SU-DHL-6 (cell line): Measurements from ENCODE around the gene RPS14.

Experiments used
- H2AFZ ChIP-seq: fragments of 200-600 bp; sonication (generic); 2 replicates; pipeline ENCODE4 v1.6.1; 2014; ENCODE audit warnings: low read depth, mild to moderate bottlenecking, moderate library complexity, mixed read lengths, antibody characterized with exemption, low read length; ENCODE audit not compliant: severe bottlenecking
- H3F3A ChIP-seq: fragments of 200-600 bp; shearing (Covaris generic); 2 replicates; pipeline ENCODE4 v1.6.0; 2016; ENCODE audit warnings: antibody characterized with exemption, mild to moderate bottlenecking; ENCODE audit not compliant: insufficient read depth
- H3K27ac ChIP-seq: fragments of 200-600 bp; sonication (generic); 2 replicates; pipeline ENCODE4 v1.5.1; 2016; ENCODE audit warnings: low read depth, mild to moderate bottlenecking, low read length, moderate library complexity, mixed read lengths
- H3K27me3 ChIP-seq: fragments of 200-600 bp; sonication (generic), shearing (Covaris generic); 2 replicates; pipeline ENCODE4 v1.6.0; 2014; ENCODE audit warnings: mild to moderate bottlenecking, low read length
- H3K36me3 ChIP-seq: fragments of 200-600 bp; sonication (generic); 2 replicates; pipeline ENCODE4 v1.6.1; 2014; ENCODE audit warnings: mild to moderate bottlenecking, low read length, mixed read lengths
- H3K4me2 ChIP-seq: fragments of 300-600, 200-600 bp; shearing (Covaris generic), sonication (generic); 2 replicates; pipeline ENCODE4 v1.6.0; 2014; ENCODE audit warnings: low read length, low read depth, mild to moderate bottlenecking; ENCODE audit not compliant: poor library complexity, severe bottlenecking
- H3K4me3 ChIP-seq: fragments of 200-600 bp; sonication (generic); 2 replicates; pipeline ENCODE4 v1.5.1; 2014; ENCODE audit warnings: antibody characterized with exemption, low read length, mild to moderate bottlenecking, mixed read lengths; ENCODE audit not compliant: insufficient read depth, poor library complexity, severe bottlenecking
- H3K79me2 ChIP-seq: fragments of 200-600 bp; sonication (generic); 2 replicates; pipeline ENCODE4 v1.6.1; 2014; ENCODE audit warnings: mild to moderate bottlenecking, low read length, moderate library complexity; ENCODE audit not compliant: insufficient read depth
- H3K9ac ChIP-seq: fragments of 200-600 bp; sonication (generic); 2 replicates; pipeline ENCODE4 v1.7.0; 2014; ENCODE audit warnings: mild to moderate bottlenecking, low read length
- H3K9me2 ChIP-seq: fragments of 200-600 bp; sonication (generic); replicated peaks from 2 replicates; pipeline ENCODE4 v1.6.1; 2014; ENCODE audit warnings: low read length; ENCODE audit not compliant: insufficient read depth
- H3K9me3 ChIP-seq: fragments of 200-600 bp; sonication (generic); 2 replicates; pipeline ENCODE4 v1.6.1; 2014; ENCODE audit warnings: low read length, mixed read lengths; ENCODE audit not compliant: insufficient read depth
- H4K20me1 ChIP-seq: fragments of 200-600 bp; sonication (generic); 2 replicates; pipeline ENCODE4 v1.6.1; 2014; ENCODE audit warnings: low read depth, mild to moderate bottlenecking, antibody characterized with exemption, low read length, moderate library complexity, mixed read lengths
- CTCF ChIP-seq: fragments of 200-600 bp; sonication (generic); IDR thresholded peaks from one replicate; pipeline ENCODE4 v1.5.1; 2017; ENCODE audit warnings: antibody characterized with exemption, mild to moderate bottlenecking, low read length, moderate library complexity; ENCODE audit not compliant: insufficient read depth, poor library complexity, severe bottlenecking
- EZH2phosphoT487 ChIP-seq: fragments of 200-600 bp; sonication (generic), shearing (Covaris generic); conservative IDR thresholded peaks from 2 replicates; pipeline ENCODE4 v1.6.1; 2018; ENCODE audit warnings: mild to moderate bottlenecking, antibody characterized with exemption, low read length, moderate library complexity, mixed read lengths

The RPS14 gene

GRCh38 chr5:150446088-150446487, 3.5 kb downstream of the RPS14 start:
- TF ChIP-seq EZH2phosphoT487 (no peak), CTCF (no peak)
- Histone ChIP-seq H3K9ac (no peak overlapping the region), H4K20me1 (peaks cover 32% of the 10 kb centered on the region), H3K4me3 (no peak overlapping the region), H3K79me2 (peaks cover 27% of the 10 kb centered on the region), H3K27ac (no peak overlapping the region), H3F3A (peaks cover 60% of the 10 kb centered on the region), H3K9me3 (no peaks in the 10 kb centered on the region), H3K27me3 (no peaks in the 10 kb centered on the region), H3K4me2 (no peak overlapping the region), H3K36me3 (peaks cover 41% of the 10 kb centered on the region), H3K9me2 (no peaks in the 10 kb centered on the region), H2AFZ (no peak overlapping the region)

DNA sequence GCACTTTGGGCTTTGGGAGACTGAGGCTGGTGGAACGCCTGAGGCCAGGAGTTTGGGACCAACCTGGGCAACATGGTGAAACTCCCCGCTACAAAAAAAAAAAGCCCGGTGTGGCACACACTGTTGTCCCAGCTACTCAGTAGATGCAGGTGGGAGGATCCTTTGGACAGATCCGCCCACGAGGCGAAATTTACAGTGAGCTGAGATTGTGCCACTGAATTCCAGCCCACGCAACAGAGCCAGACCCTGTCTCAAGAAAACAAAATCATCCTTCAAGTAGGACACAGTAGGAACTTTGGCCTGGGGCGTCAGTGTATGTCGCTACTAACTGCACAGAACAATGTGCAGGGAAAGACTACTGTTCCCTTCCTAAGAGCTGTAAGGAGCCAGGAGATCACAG, 4.8 kb downstream of the RPS14 start:
- Histone ChIP-seq H3K9me3 (no peaks in the 10 kb centered on the region), H4K20me1 (peaks cover 32% of the 10 kb centered on the region), H3K9ac (no peak overlapping the region), H3K27ac (no peak overlapping the region), H3K36me3 (peaks cover 41% of the 10 kb centered on the region), H3K4me2 (no peak overlapping the region), H3K4me3 (no peak overlapping the region), H2AFZ (no peak overlapping the region), H3K9me2 (no peaks in the 10 kb centered on the region), H3K27me3 (no peaks in the 10 kb centered on the region), H3K79me2 (peaks cover 27% of the 10 kb centered on the region), H3F3A (peaks cover 65% of the 10 kb centered on the region)
- no peak for TF ChIP-seq CTCF
- no peak for TF ChIP-seq EZH2phosphoT487

GRCh38 chr5:150443242-150444075, 6.1 kb downstream of the RPS14 start:
- TF ChIP-seq EZH2phosphoT487 (no peak), CTCF (no peak)
- H3K27me3 ChIP-seq = no peaks in the 10 kb centered on the region
- H3K4me2 ChIP-seq = no peak overlapping the region
- no peak overlapping the region for H2AFZ ChIP-seq
- H3K9ac ChIP-seq = no peak overlapping the region
- H3K9me2 ChIP-seq = no peaks in the 10 kb centered on the region
- peaks cover 16% of the 10 kb centered on the region for H3K79me2 ChIP-seq
- peaks cover 32% of the 10 kb centered on the region for H4K20me1 ChIP-seq
- peaks cover 37% of the 10 kb centered on the region for H3K36me3 ChIP-seq
- no peak overlapping the region for H3K27ac ChIP-seq
- no peak overlapping the region for H3K4me3 ChIP-seq
- no peaks in the 10 kb centered on the region for H3K9me3 ChIP-seq
- peaks cover 61% of the 10 kb centered on the region for H3F3A ChIP-seq
